SK-N-SH (cell line): ENCODE measurements around the gene EPB41L2.

ENCODE experiments used
- CTCF ChIP-seq: fragments of 200-600 bp; sonication (generic); IDR thresholded peaks from 2 replicates; pipeline ENCODE4 v1.6.1; 2017; ENCODE audit warnings: antibody characterized with exemption, mild to moderate bottlenecking, moderate library complexity
- MEF2A ChIP-seq: IDR thresholded peaks from 2 replicates; pipeline ENCODE4 v1.4.0; 2012; ENCODE audit warnings: low read depth, borderline replicate concordance
- POLR2AphosphoS5 ChIP-seq: IDR thresholded peaks from 2 replicates; pipeline ENCODE4 v1.6.1; 2012; ENCODE audit warnings: low read depth, low read length
- REST ChIP-seq: IDR thresholded peaks from 2 replicates; pipeline ENCODE4 v1.6.1; 2012; ENCODE audit warnings: mild to moderate bottlenecking, low read depth, low read length, moderate library complexity
- TAF1 ChIP-seq: IDR thresholded peaks from 2 replicates; pipeline ENCODE4 v1.6.1; 2012; ENCODE audit warnings: low read depth, mild to moderate bottlenecking, low read length, moderate library complexity, borderline replicate concordance

DNA sequence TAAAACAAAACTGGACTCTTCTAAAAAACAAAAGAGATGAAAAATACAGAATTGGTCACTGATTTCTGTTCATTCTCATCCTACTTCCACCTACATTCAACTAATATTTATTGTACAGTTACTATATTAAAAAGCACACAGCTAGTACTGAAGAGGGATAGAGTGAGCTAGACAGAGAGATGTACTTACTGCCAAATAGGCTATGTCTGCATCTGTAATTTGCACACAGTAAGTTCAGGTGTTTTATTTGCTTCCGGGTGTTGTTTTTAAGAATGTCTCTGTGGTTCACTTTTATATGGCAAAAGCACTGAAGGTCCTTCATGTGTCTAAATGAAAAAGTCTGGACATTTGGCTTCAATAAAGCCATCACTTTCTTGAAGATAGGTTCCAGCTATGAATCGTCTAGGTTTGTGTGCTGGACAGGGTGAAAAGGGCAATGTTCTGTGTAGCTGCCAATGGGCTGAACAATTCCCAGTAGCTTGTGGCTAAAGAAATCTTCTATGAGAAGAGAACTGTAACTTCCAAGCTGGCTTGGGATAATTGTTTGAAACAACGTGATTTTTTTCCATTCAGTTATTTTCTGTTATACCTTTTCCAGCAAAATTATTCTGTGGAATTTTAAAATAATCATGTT, 47.3 kb downstream of the EPB41L2 start:
- no peak for TF ChIP-seq CTCF
- no peak for TF ChIP-seq TAF1
- TF ChIP-seq POLR2AphosphoS5: no peak
- TF ChIP-seq REST: no peak
- TF ChIP-seq MEF2A: no peak
